ENCODE results near the gene PTPRN2.

PTPRN2 gene

GRCh38 chr7:157857578-157858075 lies 730.0 kb downstream of the PTPRN2 start:
- TF ChIP-seq CTCF (conservative IDR thresholded peaks at IDR 0.05; ENCODE audit: low read length), result no peak
- no peak overlapping the region for H3K4me3 ChIP-seq (ENCODE audit: low read length)
- no peak for DNase-seq (ENCODE audit: low read depth)

GRCh38 chr7:157856873-157857577 lies 730.6 kb downstream of the PTPRN2 start:
- TF ChIP-seq CTCF (conservative IDR thresholded peaks at IDR 0.05; ENCODE audit: low read length), result no peak
- no peak for DNase-seq (ENCODE audit: low read depth)
- no peak overlapping the region for H3K4me3 ChIP-seq (ENCODE audit: low read length)

- H3K4me3 ChIP-seq (ENCODE audit: low read length), result no peak overlapping the region
- TF ChIP-seq CTCF (conservative IDR thresholded peaks at IDR 0.05; ENCODE audit: low read length), result no peak
- no peak for DNase-seq (ENCODE audit: low read depth)
These were observed 732.0 kb downstream of the PTPRN2 start for GRCh38 chr7:157855452-157856213.

- no peak for DNase-seq (ENCODE audit: low read depth)
- TF ChIP-seq CTCF (conservative IDR thresholded peaks at IDR 0.05; ENCODE audit: low read length), result no peak
- H3K4me3 ChIP-seq (ENCODE audit: low read length), result no peak overlapping the region
These were observed 732.6 kb downstream of the PTPRN2 start for GRCh38 chr7:157855016-157855415.

GRCh38 chr7:157854066-157854891 lies 733.3 kb downstream of the PTPRN2 start:
- no peak overlapping the region for H3K4me3 ChIP-seq (ENCODE audit: low read length)
- no peak for DNase-seq (ENCODE audit: low read depth)
- no peak for TF ChIP-seq CTCF (conservative IDR thresholded peaks at IDR 0.05; ENCODE audit: low read length)

- H3K4me3 ChIP-seq (ENCODE audit: low read length), result no peak overlapping the region
- TF ChIP-seq CTCF (conservative IDR thresholded peaks at IDR 0.05; ENCODE audit: low read length), result no peak
- DNase-seq (ENCODE audit: low read depth), result no peak
These were observed 733.9 kb downstream of the PTPRN2 start for GRCh38 chr7:157853789-157854065.

Measured in AG10803 (cell line).